H9 (cell line): Measurements from ENCODE around the gene PFDN1. TPM values are rescaled to one million over a fixed set of nuclear protein-coding genes. Genes with fewer than 3 reads are reported as not detected.

Source experiments
- DNase-seq: peaks from one replicate; pipeline ENCODE4 v3.0.0-alpha.2; 2017
- H2AFZ ChIP-seq: one replicate; pipeline ENCODE4 v1.6.1; 2013; ENCODE audit warnings: mild to moderate bottlenecking, low read length, control low read depth, moderate library complexity
- H2AK5ac ChIP-seq: 2 replicates; pipeline ENCODE4 v1.6.1; 2013; ENCODE audit warnings: low read length, control low read depth, mixed read lengths; ENCODE audit not compliant: insufficient read length
- H2BK120ac ChIP-seq: one replicate; pipeline ENCODE4 v1.6.1; 2013; ENCODE audit warnings: low read depth, mild to moderate bottlenecking, low read length, control low read depth, inconsistent platforms; ENCODE audit not compliant: poor library complexity, severe bottlenecking
- H2BK12ac ChIP-seq: 2 replicates; pipeline ENCODE4 v1.6.1; 2013; ENCODE audit warnings: low read length, control low read depth, mixed read lengths, low read depth; ENCODE audit not compliant: insufficient read length
- H2BK15ac ChIP-seq: 2 replicates; pipeline ENCODE4 v1.6.1; 2013; ENCODE audit warnings: low read depth, low read length, control low read depth
- H2BK20ac ChIP-seq: one replicate; pipeline ENCODE4 v1.6.1; 2013; ENCODE audit warnings: low read depth, mild to moderate bottlenecking, low read length, control low read depth, inconsistent platforms; ENCODE audit not compliant: poor library complexity, severe bottlenecking
- H2BK5ac ChIP-seq: 2 replicates; pipeline ENCODE4 v1.6.1; 2013; ENCODE audit warnings: low read length, control low read depth, mixed read lengths; ENCODE audit not compliant: insufficient read length
- H3K14ac ChIP-seq: 2 replicates; pipeline ENCODE4 v1.6.1; 2013; ENCODE audit warnings: low read length, control low read depth; ENCODE audit not compliant: insufficient read depth
- H3K18ac ChIP-seq: 2 replicates; pipeline ENCODE4 v1.6.1; 2013; ENCODE audit warnings: low read depth, mild to moderate bottlenecking, mixed read lengths, low read length, control low read depth; ENCODE audit not compliant: insufficient read length
- H3K23ac ChIP-seq: 2 replicates; pipeline ENCODE4 v1.6.1; 2013; ENCODE audit warnings: low read length, control low read depth, mixed read lengths, low read depth; ENCODE audit not compliant: insufficient read length
- H3K23me2 ChIP-seq: 2 replicates; pipeline ENCODE4 v1.6.1; 2013; ENCODE audit warnings: low read depth, mild to moderate bottlenecking, mixed read lengths, low read length, control low read depth; ENCODE audit not compliant: insufficient read length, poor library complexity, severe bottlenecking
- H3K27ac ChIP-seq: 2 replicates; pipeline ENCODE4 v1.5.1; 2013; ENCODE audit warnings: low read length, control low read depth, mixed read lengths, low read depth; ENCODE audit not compliant: insufficient read length
- H3K27me3 ChIP-seq: 2 replicates; pipeline ENCODE4 v1.6.1; 2013; ENCODE audit warnings: low read length, control low read depth, inconsistent platforms; ENCODE audit not compliant: insufficient read depth
- H3K4ac ChIP-seq: 2 replicates; pipeline ENCODE4 v1.6.1; 2013; ENCODE audit warnings: low read depth, mild to moderate bottlenecking, control low read depth, inconsistent platforms, low read length, moderate library complexity
- H3K4me1 ChIP-seq: 2 replicates; pipeline ENCODE4 v1.6.1; 2013; ENCODE audit warnings: low read length, control low read depth, inconsistent platforms; ENCODE audit not compliant: insufficient read depth
- H3K4me2 ChIP-seq: 2 replicates; pipeline ENCODE4 v1.6.1; 2013; ENCODE audit warnings: low read length, control low read depth, mixed read lengths; ENCODE audit not compliant: insufficient read length, insufficient read depth
- H3K56ac ChIP-seq: 2 replicates; pipeline ENCODE4 v1.6.1; 2013; ENCODE audit warnings: low read depth, mild to moderate bottlenecking, mixed read lengths, low read length, control low read depth; ENCODE audit not compliant: insufficient read length
- H3K79me1 ChIP-seq: 2 replicates; pipeline ENCODE4 v1.6.1; 2013; ENCODE audit warnings: low read depth, mild to moderate bottlenecking, moderate library complexity, low read length, control low read depth, inconsistent platforms; ENCODE audit not compliant: insufficient read depth, poor library complexity, severe bottlenecking
- H3K79me2 ChIP-seq: 2 replicates; pipeline ENCODE4 v1.6.1; 2013; ENCODE audit warnings: low read length, control low read depth, inconsistent platforms; ENCODE audit not compliant: insufficient read depth
- H3K9ac ChIP-seq: 2 replicates; pipeline ENCODE4 v1.6.1; 2013; ENCODE audit warnings: low read length, control low read depth, mixed read lengths; ENCODE audit not compliant: insufficient read length; ENCODE audit errors: extremely low read depth
- H3K9me3 ChIP-seq: one replicate; pipeline ENCODE4 v1.6.1; 2013; ENCODE audit warnings: low read depth, low read length, inconsistent platforms; ENCODE audit not compliant: control insufficient read depth
- H3T11ph ChIP-seq: one replicate; pipeline ENCODE4 v1.6.1; 2013; ENCODE audit warnings: mild to moderate bottlenecking, low read length, control low read depth, inconsistent platforms
- H4K20me1 ChIP-seq: one replicate; pipeline ENCODE4 v1.6.1; 2013; ENCODE audit not compliant: control insufficient read depth, insufficient read length, insufficient read depth
- H4K5ac ChIP-seq: 2 replicates; pipeline ENCODE4 v1.6.1; 2013; ENCODE audit warnings: low read depth, mild to moderate bottlenecking, mixed read lengths, low read length, control low read depth; ENCODE audit not compliant: insufficient read length
- H4K8ac ChIP-seq: replicated peaks from 2 replicates; pipeline ENCODE4 v1.6.1; 2013; ENCODE audit warnings: low read length, control low read depth, mixed read lengths, low read depth; ENCODE audit not compliant: insufficient read length
- H4K91ac ChIP-seq: 2 replicates; pipeline ENCODE4 v1.6.1; 2013; ENCODE audit warnings: low read depth, mild to moderate bottlenecking, moderate library complexity, mixed read lengths, low read length, control low read depth; ENCODE audit not compliant: insufficient read length
- H3K27ac Mint-ChIP-seq, 3 experiments: 2 replicates in 2 of 3; 3 replicates in 1 of 3; pipeline ENCODE4 v1.8.0; 2020 to 2021; ENCODE audit warnings: mixed read lengths in 3 of 3, mild to moderate bottlenecking in 1 of 3, moderate library complexity in 1 of 3
- H3K27me3 Mint-ChIP-seq: 2 replicates; pipeline ENCODE4 v1.8.0; 2021; ENCODE audit warnings: low read depth, mild to moderate bottlenecking, moderate library complexity, mixed read lengths
- H3K36me3 Mint-ChIP-seq, 3 experiments: 2 replicates in 2 of 3; 3 replicates in 1 of 3; pipeline ENCODE4 v1.8.0; 2020 to 2021; ENCODE audit warnings: low read depth in 3 of 3, mixed read lengths in 3 of 3; ENCODE audit not compliant: insufficient read depth in 1 of 3
- H3K4me1 Mint-ChIP-seq, 2 experiments: 2 replicates each; pipeline ENCODE4 v1.8.0; 2020; ENCODE audit warnings: mixed read lengths in 2 of 2
- H3K4me3 Mint-ChIP-seq, 2 experiments: 2 replicates in 1 of 2; 3 replicates in 1 of 2; pipeline ENCODE4 v1.8.0; 2020 to 2021; ENCODE audit warnings: mild to moderate bottlenecking in 2 of 2, mixed read lengths in 2 of 2, moderate library complexity in 1 of 2
- H3K9me3 Mint-ChIP-seq, 2 experiments: 2 replicates in 1 of 2; 3 replicates in 1 of 2; pipeline ENCODE4 v1.8.0; 2020; ENCODE audit warnings: mild to moderate bottlenecking in 2 of 2, mixed read lengths in 2 of 2, moderate library complexity in 1 of 2
- CTCF ChIP-seq: fragments of 200-600 bp; sonication (generic); conservative IDR thresholded peaks from 3 replicates; pipeline ENCODE4 v1.8.0; 2021; ENCODE audit warnings: antibody characterized with exemption, mild to moderate bottlenecking
- WGBS: extraction: QIAGEN DNeasy Blood & Tissue Kit; methylation state at CpG from one replicate; pipeline ENCODE4 v1.1.7; 2013; ENCODE audit warnings: missing lambda C conversion rate, low lambda C conversion rate, mixed read lengths; ENCODE audit not compliant: insufficient read length; ENCODE audit errors: extremely low coverage; 5-methylcytosine and 5-hydroxymethylcytosine counted together
- total RNA-seq: library from RNA; stranded (reverse); gene quantifications from 2 replicates; pipeline ENCODE4 v1.2.1, GENCODE V29; 2021

PFDN1 gene
- total RNA-seq, 1 experiment from 2014 or later: 58.3 TPM

- WGBS: no CpG with 5 or more reads among the region's 2 CpGs
- Histone ChIP-seq H2BK5ac (no peak overlapping the region), H4K20me1 (no peaks in the 10 kb centered on the region), H3K4ac (no peak overlapping the region), H2BK120ac (no peak overlapping the region), H4K91ac (no peak overlapping the region), H3K23ac (no peak overlapping the region), H3K14ac (no peak overlapping the region), H3K79me2 (no peaks in the 10 kb centered on the region), H3K56ac (no peak overlapping the region), H2AFZ (no peak overlapping the region), H3K27me3 (no peaks in the 10 kb centered on the region), H3T11ph (no peak overlapping the region), H3K4me2 (no peak overlapping the region), H2BK20ac (no peak overlapping the region), H3K9ac (no peak overlapping the region), H3K18ac (no peak overlapping the region), H3K79me1 (no peaks in the 10 kb centered on the region), H3K27ac (no peak overlapping the region), H4K8ac (no peak overlapping the region), H4K5ac (no peak overlapping the region), H2BK15ac (no peak overlapping the region), H2BK12ac (no peak overlapping the region), H3K4me1 (no peaks in the 10 kb centered on the region; the same call in 1 of the 2 replicates), H3K23me2 (no peaks in the 10 kb centered on the region), H2AK5ac (no peak overlapping the region), H3K9me3 (no peaks in the 10 kb centered on the region)
- DNase-seq: no peak
- peaks cover 2% of the 10 kb centered on the region; the same call in 1 of the 2 replicates for H3K27me3 Mint-ChIP-seq
- H3K27ac Mint-ChIP-seq: no peak overlapping the region
- H3K4me1 Mint-ChIP-seq: peaks cover 9% of the 10 kb centered on the region in 2 experiments
- no peak for TF ChIP-seq CTCF
- H3K4me3 Mint-ChIP-seq: no peak overlapping the region
- H3K9me3 Mint-ChIP-seq: no peaks in the 10 kb centered on the region
- no peaks in the 10 kb centered on the region for H3K36me3 Mint-ChIP-seq
Measured at GRCh38 chr5:140310434-140310833, 7.5 kb upstream of the PFDN1 start.
